HCT116 (cell line): ENCODE measurements around the gene C4orf50. TPM values are rescaled to one million over a fixed set of nuclear protein-coding genes. Genes with fewer than 3 reads are reported as not detected.

Experiments
- ATAC-seq: fragments of 200-7000 bp; cut with Tn5 transposase; 2 replicates; pipeline ENCODE4 v1.9.1; 2020; ENCODE audit warnings: mild to moderate bottlenecking, moderate library complexity
- BruUV-seq: library from RNA; stranded (reverse); fragments of 400-500 nt; replicated peaks from 2 replicates; lab custom pipeline; 2021; lab: Mats Ljungman, UMichigan
- CTCF ChIA-PET: fragments of 300-600 bp; sonication (Branson Sonifier 250); formaldehyde crosslinking; loops from one replicate; lab custom pipeline; 2021; ENCODE audit warnings: antibody characterized with exemption; lab: Charles Lee
- POLR2A ChIA-PET: fragments of 300-600, 350-600 bp; sonication (Branson Sonifier 250); formaldehyde crosslinking; loops from one replicate; lab custom pipeline; 2021; ENCODE audit warnings: antibody characterized with exemption; lab: Charles Lee
- RAD21 ChIA-PET, 2 experiments: fragments of 300-600 bp; sonication (Branson Sonifier 250); formaldehyde crosslinking; loops; one replicate each; lab custom pipeline; 2023; ENCODE audit warnings: low total read pairs in 2 of 2; ENCODE audit not compliant: uncharacterized antibody in 2 of 2, unreplicated experiment in 2 of 2, low non-redundant PET in 1 of 2; lab: Charles Lee
- DNase-seq: peaks from one replicate; pipeline ENCODE4 v3.0.0-alpha.2; 2010; ENCODE audit warnings: low read depth, low spot score
- H2AFZ ChIP-seq: fragments of 200-600 bp; shearing (Covaris generic), sonication (generic); 2 replicates; pipeline ENCODE4 v1.6.1; 2017; ENCODE audit warnings: low read depth, mixed run types, mixed read lengths, antibody characterized with exemption, low read length; ENCODE audit not compliant: poor library complexity, severe bottlenecking
- H3K27ac ChIP-seq: 2 replicates; pipeline ENCODE4 v1.5.1; 2012; ENCODE audit warnings: low read depth, low read length
- H3K27me3 ChIP-seq: fragments of 200-600 bp; sonication (generic); 2 replicates; pipeline ENCODE4 v1.6.1; 2016; ENCODE audit warnings: mixed run types, low read length, mixed read lengths; ENCODE audit not compliant: insufficient read depth
- H3K36me3 ChIP-seq, 2 experiments: fragments of 200-500 bp in 1 of 2; fragments of 200-600 bp in 1 of 2; sonication (Bioruptor generic) in 1 of 2; sonication (generic) in 1 of 2; 2 replicates each; pipeline versions ENCODE4 v1.5.1 to v1.6.1; 2014 to 2016; ENCODE audit warnings: low read length in 2 of 2, inconsistent platforms in 1 of 2, mixed read lengths in 1 of 2, mixed run types in 1 of 2; ENCODE audit not compliant: insufficient read depth in 2 of 2, control insufficient read depth in 1 of 2
- H3K4me1 ChIP-seq, 2 experiments: fragments of 200-600 bp in 1 of 2; sonication (generic) in 1 of 2; 2 replicates each; pipeline versions ENCODE4 v1.5.1 to v1.6.1; 2012 to 2017; ENCODE audit warnings: low read length in 2 of 2, inconsistent platforms in 1 of 2, mild to moderate bottlenecking in 1 of 2, mixed read lengths in 1 of 2, mixed run types in 1 of 2, moderate library complexity in 1 of 2; ENCODE audit not compliant: insufficient read depth in 2 of 2, control insufficient read depth in 1 of 2
- H3K4me2 ChIP-seq: fragments of 200-600 bp; sonication (generic); 2 replicates; pipeline ENCODE4 v1.6.1; 2017; ENCODE audit warnings: mixed run types, low read length, mixed read lengths
- H3K4me3 ChIP-seq, 2 experiments: fragments of 200-600 bp in 1 of 2; sonication (generic) in 1 of 2; replicated peaks in 1 of 2; 2 replicates each; pipeline ENCODE4 v1.5.1; 2011 to 2016; ENCODE audit warnings: low read length in 2 of 2, control low read depth in 1 of 2, low read depth in 1 of 2, mild to moderate bottlenecking in 1 of 2, mixed read lengths in 1 of 2, mixed run types in 1 of 2
- H3K79me2 ChIP-seq: fragments of 200-600 bp; sonication (generic); 2 replicates; pipeline ENCODE4 v1.6.1; 2017; ENCODE audit warnings: mild to moderate bottlenecking, mixed run types, low read length, moderate library complexity, mixed read lengths; ENCODE audit not compliant: insufficient read depth
- H3K9ac ChIP-seq: fragments of 200-600 bp; sonication (generic); 2 replicates; pipeline ENCODE4 v1.6.1; 2016; ENCODE audit warnings: low read length, mixed read lengths
- H3K9me2 ChIP-seq: fragments of 200-600 bp; sonication (generic), shearing (Covaris generic); 2 replicates; pipeline ENCODE4 v1.6.1; 2017; ENCODE audit warnings: mixed run types, mild to moderate bottlenecking, moderate library complexity; ENCODE audit not compliant: insufficient read depth
- H3K9me3 ChIP-seq, 2 experiments: fragments of 200-500 bp in 1 of 2; fragments of 200-600 bp in 1 of 2; sonication (Bioruptor generic) in 1 of 2; sonication (generic) in 1 of 2; 2 replicates each; pipeline ENCODE4 v1.6.1; 2014 to 2017; ENCODE audit warnings: low read length in 2 of 2, mixed read lengths in 2 of 2, inconsistent platforms in 1 of 2, low read depth in 1 of 2, mild to moderate bottlenecking in 1 of 2, mixed run types in 1 of 2, moderate library complexity in 1 of 2; ENCODE audit not compliant: control insufficient read depth in 1 of 2, insufficient read depth in 1 of 2
- H4K20me1 ChIP-seq: fragments of 200-600 bp; sonication (generic), shearing (Covaris generic); 2 replicates; pipeline ENCODE4 v1.6.1; 2017; ENCODE audit warnings: mixed run types, mild to moderate bottlenecking, moderate library complexity; ENCODE audit not compliant: insufficient read depth
- ATF3 ChIP-seq: IDR thresholded peaks from 2 replicates; pipeline ENCODE4 v1.6.1; 2012
- CBX3 ChIP-seq: IDR thresholded peaks from 2 replicates; pipeline ENCODE4 v1.6.1; 2012; ENCODE audit warnings: low read depth
- CEBPB ChIP-seq: IDR thresholded peaks from 2 replicates; pipeline ENCODE4 v1.6.1; 2012; ENCODE audit warnings: low read depth
- CTCF ChIP-seq, 3 experiments: fragments of 200-600 bp in 1 of 3; sonication (generic) in 1 of 3; IDR thresholded peaks in 2 of 3; conservative IDR thresholded peaks in 1 of 3; 2 replicates each; pipeline ENCODE4 v1.5.1; 2012 to 2017; ENCODE audit warnings: low read depth in 2 of 3, low read length in 2 of 3, antibody characterized with exemption in 1 of 3, borderline replicate concordance in 1 of 3, control low read depth in 1 of 3, mild to moderate bottlenecking in 1 of 3, mixed read lengths in 1 of 3, mixed run types in 1 of 3, moderate library complexity in 1 of 3; ENCODE audit not compliant: insufficient read depth in 1 of 3
- EGR1 ChIP-seq: IDR thresholded peaks from 2 replicates; pipeline ENCODE4 v1.6.1; 2012; ENCODE audit warnings: low read depth
- ELF1 ChIP-seq: IDR thresholded peaks from 2 replicates; pipeline ENCODE4 v1.6.1; 2012; ENCODE audit warnings: low read depth, borderline replicate concordance
- EZH2 ChIP-seq: fragments of 200-600 bp; sonication (generic); IDR thresholded peaks from 2 replicates; pipeline ENCODE4 v1.6.1; 2017; ENCODE audit warnings: antibody characterized with exemption, mixed run types
- FOSL1 ChIP-seq: IDR thresholded peaks from 2 replicates; pipeline ENCODE4 v1.6.1; 2012; ENCODE audit warnings: low read depth
- POLR2A ChIP-seq: IDR thresholded peaks from 2 replicates; pipeline ENCODE4 v1.7.0; 2011; ENCODE audit warnings: borderline replicate concordance; ENCODE audit not compliant: insufficient read depth, insufficient read length; ENCODE audit errors: extremely low read depth
- REST ChIP-seq: IDR thresholded peaks from 2 replicates; pipeline ENCODE4 v1.6.1; 2012; ENCODE audit warnings: low read depth
- SIN3A ChIP-seq: IDR thresholded peaks from 2 replicates; pipeline ENCODE4 v1.6.1; 2012; ENCODE audit warnings: low read depth
- SRF ChIP-seq: IDR thresholded peaks from 2 replicates; pipeline ENCODE4 v1.6.1; 2012; ENCODE audit warnings: low read depth
- TCF7L2 ChIP-seq: IDR thresholded peaks from 2 replicates; pipeline ENCODE4 v1.7.0; 2011; ENCODE audit warnings: borderline replicate concordance, inconsistent platforms; ENCODE audit not compliant: insufficient read depth, insufficient read length; ENCODE audit errors: extremely low read depth
- ZFX ChIP-seq: fragments of 450-650 bp; IDR thresholded peaks from 2 replicates; pipeline ENCODE4 v1.6.1; 2017
- ZNF274 ChIP-seq: fragments of 200-500 bp; sonication (Bioruptor generic); IDR thresholded peaks from 2 replicates; pipeline ENCODE4 v1.6.1; 2014; ENCODE audit warnings: mild to moderate bottlenecking, low read depth, low read length, inconsistent platforms
- intact Hi-C: fragments of 100-400 bp; cut with micrococcal nuclease; formaldehyde crosslinking; loops from 2 replicates; pipeline ENCODE4 v1.10.0; 2022
- total RNA-seq: library from RNA; stranded (reverse); gene quantifications from one replicate; pipeline ENCODE4 v1.2.1, GENCODE V29; 2021; ENCODE audit not compliant: unreplicated experiment

C4orf50 gene
- total RNA-seq, 1 experiment from 2014 or later = not detected

GRCh38 chr4:6064383-6064782 is 46.2 kb upstream of the C4orf50 start:
- no peak overlapping the region for H2AFZ ChIP-seq
- no peak for ATAC-seq
- H3K9me2 ChIP-seq = no peaks in the 10 kb centered on the region
- no peak overlapping the region for H3K4me3 ChIP-seq
- no peaks in the 10 kb centered on the region for H4K20me1 ChIP-seq
- H3K36me3 ChIP-seq = no peaks in the 10 kb centered on the region
- ChIA-PET CTCF (interaction anchor here (0.6 kb wide), 1 partner anchor 13 kb away, joined by 4 read pairs; no protein-coding TSS in a partner anchor), RAD21 (no interaction called here), POLR2A (no interaction called here)
- intact Hi-C loops = no loop called here
- TF ChIP-seq CBX3 = no peak
- no peak for TF ChIP-seq ELF1
- TF ChIP-seq SRF = no peak
- no peak for DNase-seq
- H3K4me1 ChIP-seq = no peaks in the 10 kb centered on the region
- peaks cover under 1 to 10% of the 10 kb centered on the region in 2 experiments; a peak in 2 of 4 replicates for H3K9me3 ChIP-seq
- H3K79me2 ChIP-seq = no peaks in the 10 kb centered on the region
- no peak overlapping the region for H3K4me2 ChIP-seq
- BruUV-seq = no TSS peak
- H3K27me3 ChIP-seq = peaks cover 27% of the 10 kb centered on the region; the same call in 1 of the 2 replicates
- no peak overlapping the region for H3K27ac ChIP-seq
- H3K9ac ChIP-seq = no peak overlapping the region

GRCh38 chr4:6063684-6064083 is 45.5 kb upstream of the C4orf50 start:
- Histone ChIP-seq H3K79me2 (no peaks in the 10 kb centered on the region), H3K9ac (no peak overlapping the region), H3K36me3 (no peaks in the 10 kb centered on the region), H3K27ac (no peak overlapping the region), H2AFZ (no peak overlapping the region), H3K27me3 (peaks cover 22% of the 10 kb centered on the region; the same call in 1 of the 2 replicates), H3K4me3 (no peak overlapping the region), H3K4me1 (no peaks in the 10 kb centered on the region), H3K4me2 (no peak overlapping the region), H3K9me2 (no peaks in the 10 kb centered on the region), H4K20me1 (no peaks in the 10 kb centered on the region), H3K9me3 (peaks cover 7 to 17% of the 10 kb centered on the region in 2 experiments; a peak in 2 of 4 replicates)
- DNase-seq (no peak), ATAC-seq (no peak)
- ChIA-PET RAD21 (no interaction called here), CTCF (interaction anchor here (0.6 kb wide), 1 partner anchor 14 kb away, joined by 4 read pairs; no protein-coding TSS in a partner anchor), POLR2A (no interaction called here)
- TF ChIP-seq TCF7L2 (no peak), ATF3 (no peak), EZH2 (no peak), EGR1 (no peak), CEBPB (no peak), SRF (no peak), REST (no peak), ZFX (no peak), ZNF274 (no peak), POLR2A (no peak), CTCF (IDR thresholded peaks at IDR 0.05 in 2 of 3, conservative IDR thresholded peaks at IDR 0.05 in 1 of 3; ENCODE audit: borderline replicate concordance in 1 of 3, insufficient read depth in 1 of 3, low read depth in 2 of 3, low read length in 2 of 3) (no peak), FOSL1 (no peak), SIN3A (no peak)
- intact Hi-C loops = no loop called here
- BruUV-seq = no TSS peak
